IMR-90 (cell line): ENCODE data around the gene FAM228B. TPM values are rescaled to one million over a fixed set of nuclear protein-coding genes. Genes with fewer than 3 reads are reported as not detected.
A peak's percentile ranks its signal among the peaks of the same experiment; 100 is the strongest.

ENCODE experiments used
- ATAC-seq: fragments of 200-7000 bp; cut with Tn5 transposase; 2 replicates; pipeline ENCODE4 v1.9.1; 2020; ENCODE audit warnings: low read depth, mild to moderate bottlenecking, moderate library complexity
- BruUV-seq: library from RNA; stranded (reverse); fragments of 400-500 nt; replicated peaks from 2 replicates; lab custom pipeline; 2021; lab: Mats Ljungman, UMichigan
- CTCF ChIA-PET: fragments of 300-600 bp; formaldehyde crosslinking; extraction: SDS; loops from one replicate; lab custom pipeline; 2021; ENCODE audit warnings: antibody characterized with exemption; lab: Yijun Ruan, JAX
- POLR2A ChIA-PET: fragments of 300-600 bp; sonication (Branson Sonifier 250); formaldehyde crosslinking; loops from one replicate; lab custom pipeline; 2022; ENCODE audit warnings: antibody characterized with exemption; ENCODE audit not compliant: unreplicated experiment; lab: Charles Lee
- DNase-seq: peaks from one replicate; pipeline ENCODE4 v3.0.0; 2013
- H2AFZ ChIP-seq: replicated peaks from 2 replicates; pipeline ENCODE3; 2013; ENCODE audit warnings: low read length, mild to moderate bottlenecking; ENCODE audit not compliant: poor library complexity
- H2AK5ac ChIP-seq: 2 replicates; pipeline ENCODE4 v1.6.1; 2013; ENCODE audit warnings: low read depth, low read length, inconsistent platforms
- H2AK9ac ChIP-seq: replicated peaks from 2 replicates; pipeline ENCODE3; 2013; ENCODE audit warnings: mild to moderate bottlenecking, low read depth, low read length, moderate library complexity; ENCODE audit not compliant: poor library complexity
- H2BK120ac ChIP-seq: 2 replicates; pipeline ENCODE4 v1.6.1; 2013; ENCODE audit warnings: low read depth, low read length, inconsistent platforms
- H2BK15ac ChIP-seq: 3 replicates; pipeline ENCODE4 v1.6.1; 2013; ENCODE audit warnings: low read depth, low read length, inconsistent platforms
- H2BK20ac ChIP-seq: 2 replicates; pipeline ENCODE4 v1.6.1; 2013; ENCODE audit warnings: low read depth, mild to moderate bottlenecking, inconsistent platforms, low read length, moderate library complexity
- H2BK5ac ChIP-seq: 2 replicates; pipeline ENCODE4 v1.6.1; 2013; ENCODE audit warnings: mild to moderate bottlenecking, low read depth, low read length, inconsistent platforms; ENCODE audit not compliant: poor library complexity, severe bottlenecking
- H3K14ac ChIP-seq: replicated peaks from 2 replicates; pipeline ENCODE4 v1.6.1; 2013; ENCODE audit warnings: low read depth, low read length, inconsistent platforms
- H3K18ac ChIP-seq: 2 replicates; pipeline ENCODE4 v1.6.1; 2013; ENCODE audit warnings: low read depth, low read length, control low read depth
- H3K23ac ChIP-seq: 2 replicates; pipeline ENCODE4 v1.6.1; 2013; ENCODE audit warnings: low read depth, low read length, inconsistent platforms
- H3K27ac ChIP-seq: 2 replicates; pipeline ENCODE4 v1.5.1; 2013; ENCODE audit warnings: mild to moderate bottlenecking, control low read depth, low read length; ENCODE audit not compliant: insufficient read depth
- H3K27me3 ChIP-seq: 2 replicates; pipeline ENCODE4 v1.6.1; 2013; ENCODE audit warnings: low read length; ENCODE audit not compliant: control insufficient read depth, insufficient read depth
- H3K36me3 ChIP-seq: 2 replicates; pipeline ENCODE4 v1.6.1; 2013; ENCODE audit warnings: low read length, mixed read lengths; ENCODE audit not compliant: control insufficient read depth, insufficient read depth
- H3K4ac ChIP-seq: 2 replicates; pipeline ENCODE4 v1.6.1; 2013; ENCODE audit warnings: low read depth, low read length, inconsistent platforms
- H3K4me1 ChIP-seq: 2 replicates; pipeline ENCODE4 v1.6.1; 2013; ENCODE audit warnings: low read length, mixed read lengths; ENCODE audit not compliant: control insufficient read depth, insufficient read depth
- H3K4me2 ChIP-seq: 2 replicates; pipeline ENCODE4 v1.6.1; 2013; ENCODE audit warnings: low read depth, mild to moderate bottlenecking, control low read depth, low read length, moderate library complexity
- H3K4me3 ChIP-seq: 2 replicates; pipeline ENCODE4 v1.5.1; 2013; ENCODE audit warnings: low read depth, mild to moderate bottlenecking, control low read depth, low read length, moderate library complexity; ENCODE audit not compliant: insufficient read depth
- H3K56ac ChIP-seq: 2 replicates; pipeline ENCODE4 v1.6.1; 2013; ENCODE audit warnings: low read length, inconsistent platforms; ENCODE audit not compliant: insufficient read depth; ENCODE audit errors: extremely low read depth
- H3K79me1 ChIP-seq, 2 experiments: 2 replicates each; pipeline ENCODE4 v1.6.1; 2013; ENCODE audit warnings: low read length in 2 of 2, inconsistent platforms in 1 of 2, low read depth in 1 of 2
- H3K9ac ChIP-seq: 2 replicates; pipeline ENCODE4 v1.6.1; 2013; ENCODE audit warnings: low read depth, low read length, control low read depth
- H3K9me1 ChIP-seq: 2 replicates; pipeline ENCODE4 v1.6.1; 2013; ENCODE audit warnings: low read length, inconsistent platforms; ENCODE audit not compliant: insufficient read depth
- H3K9me3 ChIP-seq: 2 replicates; pipeline ENCODE4 v1.6.1; 2013; ENCODE audit warnings: low read length; ENCODE audit not compliant: control insufficient read depth, insufficient read depth
- H4K20me1 ChIP-seq: 2 replicates; pipeline ENCODE4 v1.6.1; 2013; ENCODE audit warnings: low read length, inconsistent platforms; ENCODE audit not compliant: insufficient read depth
- H4K5ac ChIP-seq: 2 replicates; pipeline ENCODE4 v1.6.1; 2013; ENCODE audit warnings: mild to moderate bottlenecking, low read depth, low read length, control low read depth
- H4K8ac ChIP-seq, 2 experiments: 2 replicates each; pipeline ENCODE4 v1.6.1; 2013; ENCODE audit warnings: low read depth in 2 of 2, low read length in 2 of 2, control low read depth in 1 of 2, inconsistent platforms in 1 of 2
- H4K91ac ChIP-seq: 2 replicates; pipeline ENCODE4 v1.6.1; 2013; ENCODE audit warnings: low read depth, low read length, inconsistent platforms; ENCODE audit not compliant: insufficient read depth
- CHD1 ChIP-seq: IDR thresholded peaks from 2 replicates; pipeline ENCODE4 v1.6.1; 2012; ENCODE audit warnings: low read depth, low read length, improper control_type of control experiment
- MAZ ChIP-seq: IDR thresholded peaks from 2 replicates; pipeline ENCODE4 v1.6.1; 2012; ENCODE audit warnings: low read depth, mild to moderate bottlenecking, low read length, improper control_type of control experiment, moderate library complexity, borderline replicate concordance
- WGBS, 2 experiments: methylation state at CpG; one replicate each; pipeline versions ENCODE4 v1.1.5 to v1.1.7; 2013; ENCODE audit warnings: missing lambda C conversion rate in 2 of 2; ENCODE audit not compliant: insufficient read length in 1 of 2; ENCODE audit errors: extremely low coverage in 2 of 2; 5-methylcytosine and 5-hydroxymethylcytosine counted together
- dilution Hi-C: fragments of 300-500 bp; cut with HindIII; formaldehyde crosslinking; loops from one replicate; pipeline ENCODE4 v1.14.3; 2018; ENCODE audit warnings: low sequenced_read_pairs; ENCODE audit not compliant: unreplicated experiment
- in situ Hi-C: fragments of 300-500 bp; cut with MboI; formaldehyde crosslinking; loops from 3 replicates; pipeline ENCODE4 v1.14.3; 2019; ENCODE audit warnings: low sequenced_read_pairs, inconsistent platforms, mixed read lengths
- intact Hi-C: fragments of 100-400 bp; cut with micrococcal nuclease; formaldehyde crosslinking; loops from 2 replicates; pipeline ENCODE4 v1.10.0; 2022
- polyA plus RNA-seq, 3 experiments: library from polyadenylated mRNA; depleted of rRNA; stranded (reverse); fragments of >200 nt; gene quantifications; 2 replicates each; pipeline ENCODE4 v1.2.3, GENCODE V29; 2012; ENCODE audit warnings: low replicate concordance in 1 of 3
- total RNA-seq: library from RNA; depleted of rRNA; stranded (reverse); fragments of >200 nt; gene quantifications from 2 replicates; pipeline ENCODE4 v1.2.3, GENCODE V29; 2012
- TF ChIP-seq, protein P1 (sequence below): fragments of 150-350 bp; IDR thresholded peaks from 2 replicates; pipeline ENCODE4 v1.6.1; 2017; ENCODE audit warnings: mild to moderate bottlenecking, antibody characterized with exemption, low read length, low read depth

The FAM228B gene
- total and polyA plus RNA-seq, 2 of the 4 experiments (the other 2 are of a cell fraction): 2.0 to 2.9 TPM

DNA sequence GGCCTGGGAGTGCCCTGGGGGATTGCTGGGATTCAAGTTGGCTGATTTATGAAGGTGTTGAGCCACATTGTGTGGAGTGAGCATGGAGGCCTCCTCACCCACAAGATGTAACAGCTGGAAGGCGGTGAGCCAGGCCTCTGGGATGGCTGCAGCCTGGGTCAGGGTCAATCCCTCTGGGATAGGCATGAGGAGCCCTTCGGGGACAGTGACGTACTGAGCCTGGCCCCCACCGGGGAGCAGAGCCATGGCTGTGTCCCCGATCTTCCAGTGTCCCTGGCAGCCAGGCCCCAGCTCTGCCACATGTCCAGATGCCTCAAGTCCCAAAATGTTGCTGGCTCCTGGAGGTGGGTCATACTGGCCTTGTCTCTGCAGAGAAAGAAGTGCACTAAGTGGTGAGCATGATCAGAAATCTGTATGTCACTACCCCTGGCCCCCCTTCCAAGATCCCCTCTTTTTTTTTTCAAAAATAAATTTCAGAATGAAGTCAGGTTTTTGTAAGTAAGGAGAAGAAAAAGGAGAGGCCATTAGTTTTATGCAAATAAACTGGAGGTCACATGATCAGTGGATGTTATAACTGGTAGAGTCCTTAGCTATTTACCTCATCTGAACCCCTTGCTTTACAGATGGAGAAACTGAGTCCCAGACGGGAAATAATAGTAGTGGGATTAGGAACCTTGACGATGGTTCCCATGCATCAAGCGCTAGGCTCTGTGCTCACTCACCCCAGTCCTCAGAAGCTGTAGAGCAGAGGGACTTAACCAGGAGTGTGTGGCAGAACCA lies 40.3 kb upstream of the FAM228B start:
- H2BK20ac ChIP-seq: no peak overlapping the region
- TF ChIP-seq MAZ (no peak), CHD1 (no peak)
- TF ChIP-seq, protein P1, sequence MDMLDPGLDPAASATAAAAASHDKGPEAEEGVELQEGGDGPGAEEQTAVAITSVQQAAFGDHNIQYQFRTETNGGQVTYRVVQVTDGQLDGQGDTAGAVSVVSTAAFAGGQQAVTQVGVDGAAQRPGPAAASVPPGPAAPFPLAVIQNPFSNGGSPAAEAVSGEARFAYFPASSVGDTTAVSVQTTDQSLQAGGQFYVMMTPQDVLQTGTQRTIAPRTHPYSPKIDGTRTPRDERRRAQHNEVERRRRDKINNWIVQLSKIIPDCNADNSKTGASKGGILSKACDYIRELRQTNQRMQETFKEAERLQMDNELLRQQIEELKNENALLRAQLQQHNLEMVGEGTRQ: peak; percentile 26; the same call in 1 of the 2 replicates
- peak overlapping the region; percentile 99 for H2AFZ ChIP-seq
- ATAC-seq (no peak), DNase-seq (no peak)
- H4K20me1 ChIP-seq: no peaks in the 10 kb centered on the region
- dilution Hi-C loops (no loop called here), in situ Hi-C loops (no loop called here), intact Hi-C loops (no loop called here)
- H3K18ac ChIP-seq: no peak overlapping the region
- peak overlapping the region; percentile 86; the same call in 1 of the 2 replicates for H3K56ac ChIP-seq
- H2BK120ac ChIP-seq: no peak overlapping the region
- H3K9me1 ChIP-seq: peaks cover 11% of the 10 kb centered on the region
- peak overlapping the region; percentile 69 for H3K9ac ChIP-seq
- no peaks in the 10 kb centered on the region for H3K9me3 ChIP-seq
- peak overlapping the region; percentile 80 for H3K4me2 ChIP-seq
- H3K14ac ChIP-seq: peak overlapping the region; percentile 87
- BruUV-seq: no TSS peak
- H4K8ac ChIP-seq: peak overlapping the region; percentile 74 to 96
- peak overlapping the region; percentile 91 for H4K91ac ChIP-seq
- POLR2A ChIA-PET: interaction anchor here (0.6 kb wide), 1 partner anchor 879 kb away, joined by 7 read pairs; no protein-coding TSS in a partner anchor
- H3K4me1 ChIP-seq: peaks cover 4% of the 10 kb centered on the region; the same call in 1 of the 2 replicates
- H3K27ac ChIP-seq: peak overlapping the region; percentile 89
- H3K27me3 ChIP-seq: no peaks in the 10 kb centered on the region
- peak overlapping the region; percentile 97 for H3K4ac ChIP-seq
- peaks cover 12 to 31% of the 10 kb centered on the region in 2 experiments for H3K79me1 ChIP-seq
- H4K5ac ChIP-seq: peak overlapping the region; percentile 77
- no peak overlapping the region for H2BK15ac ChIP-seq
- H3K4me3 ChIP-seq: peak overlapping the region; percentile 70; the same call in 1 of the 2 replicates
- peak overlapping the region; percentile 99 for H2AK9ac ChIP-seq
- CTCF ChIA-PET: interaction anchor here (0.7 to 2.0 kb wide), 5 partner anchors 22 to 297 kb away, joined by 3 to 10 read pairs (median 6); partner anchors contain the start of gene ATAD2B
- peak overlapping the region; percentile 70 for H3K23ac ChIP-seq
- H2BK5ac ChIP-seq: no peak overlapping the region
- 94% methylated on average over 3 of the region's 8 CpGs; no CpG with 5 or more reads in 1 of the 2 experiments for WGBS, 2 experiments
- H3K36me3 ChIP-seq: peaks cover 18% of the 10 kb centered on the region
- H2AK5ac ChIP-seq: peak overlapping the region; percentile 51; the same call in 1 of the 2 replicates
